SK-N-SH (cell line): ENCODE results near the gene BLID.

ENCODE experiments used
- CHD2 ChIP-seq: fragments of 150-350 bp; IDR thresholded peaks from 2 replicates; pipeline ENCODE4 v1.6.1; 2018; ENCODE audit warnings: low read length; ENCODE audit not compliant: partially characterized antibody
- EP300 ChIP-seq, 2 experiments: IDR thresholded peaks; 2 replicates each; pipeline versions ENCODE4 v1.4.0 to v1.6.1; 2012; ENCODE audit warnings: borderline replicate concordance in 1 of 2, low read depth in 1 of 2, low read length in 1 of 2
- FOXM1 ChIP-seq: IDR thresholded peaks from 2 replicates; pipeline ENCODE4 v1.4.0; 2012; ENCODE audit warnings: low read depth, mild to moderate bottlenecking
- JUND ChIP-seq: IDR thresholded peaks from 2 replicates; pipeline ENCODE4 v1.4.0; 2012
- NFIC ChIP-seq: IDR thresholded peaks from 2 replicates; pipeline ENCODE4 v1.4.0; 2012; ENCODE audit warnings: borderline replicate concordance
- NRF1 ChIP-seq: IDR thresholded peaks from 2 replicates; pipeline ENCODE4 v1.6.1; 2012; ENCODE audit warnings: low read depth, mild to moderate bottlenecking, low read length
- TAF1 ChIP-seq: IDR thresholded peaks from 2 replicates; pipeline ENCODE4 v1.6.1; 2012; ENCODE audit warnings: low read depth, mild to moderate bottlenecking, low read length, moderate library complexity, borderline replicate concordance
- TCF12 ChIP-seq: IDR thresholded peaks from 2 replicates; pipeline ENCODE4 v1.4.0; 2012
- TF ChIP-seq, protein P1 (sequence below): fragments of 200-600 bp; sonication (generic); IDR thresholded peaks from 2 replicates; pipeline ENCODE4 v1.6.1; 2017; ENCODE audit warnings: antibody characterized with exemption, mild to moderate bottlenecking, moderate library complexity
- TF ChIP-seq, protein P2 (sequence below): IDR thresholded peaks from 2 replicates; pipeline ENCODE4 v1.4.0; 2012; ENCODE audit warnings: low read depth, borderline replicate concordance

DNA sequence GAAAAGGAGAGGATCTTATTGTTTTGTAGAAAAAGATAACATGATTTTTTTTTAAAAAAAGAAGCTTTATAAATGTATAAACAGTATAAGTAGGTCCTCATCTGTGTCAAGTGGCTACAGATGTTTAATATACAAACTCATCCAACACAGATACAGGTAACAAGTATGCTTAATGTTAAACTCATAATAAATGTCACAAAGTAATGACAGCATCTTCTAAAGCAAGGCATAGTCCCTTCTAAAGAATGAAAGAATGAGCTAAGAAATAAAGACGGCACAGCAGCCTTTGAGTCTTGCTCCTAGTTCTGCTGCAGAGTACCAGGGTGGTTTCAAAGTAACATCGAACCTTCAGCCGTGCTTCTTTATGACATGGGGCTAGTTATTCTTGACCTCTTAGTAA lies 28.7 kb upstream of the BLID start:
- TF ChIP-seq JUND, result no peak
- TF ChIP-seq, protein P1, sequence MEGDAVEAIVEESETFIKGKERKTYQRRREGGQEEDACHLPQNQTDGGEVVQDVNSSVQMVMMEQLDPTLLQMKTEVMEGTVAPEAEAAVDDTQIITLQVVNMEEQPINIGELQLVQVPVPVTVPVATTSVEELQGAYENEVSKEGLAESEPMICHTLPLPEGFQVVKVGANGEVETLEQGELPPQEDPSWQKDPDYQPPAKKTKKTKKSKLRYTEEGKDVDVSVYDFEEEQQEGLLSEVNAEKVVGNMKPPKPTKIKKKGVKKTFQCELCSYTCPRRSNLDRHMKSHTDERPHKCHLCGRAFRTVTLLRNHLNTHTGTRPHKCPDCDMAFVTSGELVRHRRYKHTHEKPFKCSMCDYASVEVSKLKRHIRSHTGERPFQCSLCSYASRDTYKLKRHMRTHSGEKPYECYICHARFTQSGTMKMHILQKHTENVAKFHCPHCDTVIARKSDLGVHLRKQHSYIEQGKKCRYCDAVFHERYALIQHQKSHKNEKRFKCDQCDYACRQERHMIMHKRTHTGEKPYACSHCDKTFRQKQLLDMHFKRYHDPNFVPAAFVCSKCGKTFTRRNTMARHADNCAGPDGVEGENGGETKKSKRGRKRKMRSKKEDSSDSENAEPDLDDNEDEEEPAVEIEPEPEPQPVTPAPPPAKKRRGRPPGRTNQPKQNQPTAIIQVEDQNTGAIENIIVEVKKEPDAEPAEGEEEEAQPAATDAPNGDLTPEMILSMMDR, result no peak
- no peak for TF ChIP-seq NFIC
- TF ChIP-seq TAF1, result no peak
- no peak for TF ChIP-seq TCF12
- TF ChIP-seq NRF1, result no peak
- TF ChIP-seq FOXM1, result no peak
- TF ChIP-seq, protein P2, sequence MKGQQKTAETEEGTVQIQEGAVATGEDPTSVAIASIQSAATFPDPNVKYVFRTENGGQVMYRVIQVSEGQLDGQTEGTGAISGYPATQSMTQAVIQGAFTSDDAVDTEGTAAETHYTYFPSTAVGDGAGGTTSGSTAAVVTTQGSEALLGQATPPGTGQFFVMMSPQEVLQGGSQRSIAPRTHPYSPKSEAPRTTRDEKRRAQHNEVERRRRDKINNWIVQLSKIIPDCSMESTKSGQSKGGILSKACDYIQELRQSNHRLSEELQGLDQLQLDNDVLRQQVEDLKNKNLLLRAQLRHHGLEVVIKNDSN, result no peak
- no peak for TF ChIP-seq CHD2
- no peak for TF ChIP-seq EP300 (IDR thresholded peaks at IDR 0.05; ENCODE audit: borderline replicate concordance in 1 of 2, low read depth in 1 of 2, low read length in 1 of 2)
